Metanephros (tissue), 1 donor: ENCODE results near the gene DKKL1. TPM values are rescaled to one million over a fixed set of nuclear protein-coding genes. Genes with fewer than 3 reads are reported as not detected.

ENCODE experiments used
- total RNA-seq: library from RNA; depleted of rRNA; stranded (reverse); fragments of >200 nt; gene quantifications from one replicate; pipeline ENCODE4 v1.2.3, GENCODE V29; 2014

Gene DKKL1
- 1.5 TPM for total RNA-seq

DNA sequence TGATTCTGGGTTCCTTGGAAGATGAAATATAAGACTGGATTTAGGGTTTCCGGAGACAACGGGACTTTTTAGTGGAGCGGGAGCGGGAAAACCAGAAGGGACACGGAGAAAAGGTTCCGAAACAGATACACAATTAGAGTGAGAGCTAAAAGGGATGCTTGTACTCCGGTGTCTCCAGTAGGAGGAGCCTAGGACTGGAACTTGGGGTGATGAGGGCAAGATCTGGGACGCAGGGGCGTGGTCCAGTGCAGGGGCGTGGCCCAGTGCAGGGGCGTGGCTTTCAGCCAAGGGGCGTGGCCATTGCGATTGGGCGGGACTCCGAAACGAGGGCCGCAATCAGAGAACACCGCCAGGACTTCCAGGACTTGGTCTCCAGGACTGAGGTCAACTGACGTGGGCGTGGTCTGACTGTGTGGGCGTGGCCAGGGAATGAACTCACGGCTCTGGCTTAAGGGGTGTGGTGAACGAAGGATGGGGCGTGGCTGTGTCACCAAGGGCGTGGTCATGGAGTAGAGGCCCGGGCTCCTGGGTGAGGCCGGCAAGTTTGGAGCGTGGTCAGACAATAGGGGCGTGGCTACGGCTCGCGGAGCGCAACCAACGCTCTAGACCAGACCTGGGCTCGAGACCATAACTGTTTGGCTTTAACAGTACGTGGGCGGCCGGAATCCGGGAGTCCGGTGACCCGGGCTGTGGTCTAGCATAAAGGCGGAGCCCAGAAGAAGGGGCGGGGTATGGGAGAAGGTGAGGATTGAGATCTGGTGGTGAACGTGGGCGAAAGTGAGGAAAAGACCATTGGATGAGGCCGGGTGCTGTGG lies at the start of gene DKKL1:
Gene DKKL1, plus strand, starts transcription at position 610 of the 815 bp plus-strand sequence. Its CDS starts 122 bp downstream, at position 732.

DNA sequence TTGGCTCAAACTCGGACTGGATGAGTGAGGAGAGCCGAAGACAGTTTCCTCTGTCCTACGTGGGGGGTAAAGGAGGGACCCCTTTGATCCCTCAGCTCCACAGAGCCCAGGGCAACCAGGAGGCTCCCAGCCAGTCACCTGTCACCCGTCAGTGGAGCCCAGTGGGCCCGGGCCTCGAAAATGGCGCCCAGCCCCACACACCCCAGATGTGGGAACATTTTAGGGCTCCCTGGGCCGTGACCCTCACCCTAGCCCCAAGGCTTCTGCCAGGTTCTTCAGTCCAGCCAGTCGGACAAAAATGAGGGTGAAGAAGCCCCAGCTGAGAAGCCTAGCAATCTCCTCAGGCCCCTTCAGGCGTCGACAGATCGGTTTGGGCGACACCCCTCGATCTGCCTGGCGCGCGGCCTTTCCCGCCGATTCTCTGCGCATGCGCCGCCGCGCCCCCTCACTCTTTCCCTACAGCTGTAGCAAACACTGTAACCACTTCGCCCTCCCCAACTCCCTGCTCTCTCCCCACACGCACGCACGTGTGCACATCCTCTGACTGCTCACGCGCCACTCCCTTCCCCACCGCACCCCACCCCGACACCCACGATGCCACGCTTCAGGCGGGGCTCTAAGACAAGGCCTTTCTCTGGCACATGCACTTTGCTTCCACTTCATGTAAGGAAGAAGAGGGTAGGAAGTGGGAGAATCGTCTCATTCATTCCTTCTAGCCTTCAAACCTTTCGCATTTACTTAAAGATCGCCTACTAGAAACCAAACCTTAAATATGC lies 38.7 kb upstream of the DKKL1 start, which contains the start of gene SLC6A16:
Gene SLC6A16, minus strand, starts transcription at position 391 of the 776 bp plus-strand sequence. CDS start 13,844 bp downstream, outside the sequence.

DNA sequence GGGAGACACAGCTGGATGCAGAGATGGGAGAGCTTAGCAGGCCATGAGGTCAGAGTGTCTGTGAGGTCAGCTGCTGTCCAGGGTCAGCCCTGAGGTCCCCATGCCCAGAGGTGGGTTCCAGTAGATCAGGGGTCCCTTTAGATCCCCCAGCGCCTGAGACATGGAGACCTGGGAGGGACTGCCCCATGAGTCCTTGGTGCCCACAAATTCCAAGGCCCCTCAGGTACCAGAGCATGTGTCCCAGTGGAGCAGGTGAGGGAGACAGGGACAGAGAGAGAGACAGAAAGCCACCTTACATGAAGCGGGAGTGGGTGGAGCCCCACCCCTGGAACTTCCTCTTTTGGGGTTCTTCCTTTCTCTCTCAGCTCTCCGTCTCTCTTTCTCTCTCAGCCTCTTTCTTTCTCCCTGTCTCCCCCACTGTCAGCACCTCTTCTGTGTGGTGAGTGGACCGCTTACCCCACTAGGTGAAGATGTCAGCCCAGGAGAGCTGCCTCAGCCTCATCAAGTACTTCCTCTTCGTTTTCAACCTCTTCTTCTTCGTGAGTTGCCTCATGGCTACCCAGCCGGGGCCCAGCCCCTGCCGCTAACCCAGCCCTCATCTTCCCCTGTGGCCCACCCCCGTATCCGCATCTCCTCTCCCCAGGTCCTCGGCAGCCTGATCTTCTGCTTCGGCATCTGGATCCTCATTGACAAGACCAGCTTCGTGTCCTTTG lies 28.4 kb upstream of the DKKL1 start, which contains the start of gene CD37:
Gene CD37, plus strand, starts transcription at position 336 of the 713 bp plus-strand sequence. Its CDS starts 135 bp downstream, at position 471.

DNA sequence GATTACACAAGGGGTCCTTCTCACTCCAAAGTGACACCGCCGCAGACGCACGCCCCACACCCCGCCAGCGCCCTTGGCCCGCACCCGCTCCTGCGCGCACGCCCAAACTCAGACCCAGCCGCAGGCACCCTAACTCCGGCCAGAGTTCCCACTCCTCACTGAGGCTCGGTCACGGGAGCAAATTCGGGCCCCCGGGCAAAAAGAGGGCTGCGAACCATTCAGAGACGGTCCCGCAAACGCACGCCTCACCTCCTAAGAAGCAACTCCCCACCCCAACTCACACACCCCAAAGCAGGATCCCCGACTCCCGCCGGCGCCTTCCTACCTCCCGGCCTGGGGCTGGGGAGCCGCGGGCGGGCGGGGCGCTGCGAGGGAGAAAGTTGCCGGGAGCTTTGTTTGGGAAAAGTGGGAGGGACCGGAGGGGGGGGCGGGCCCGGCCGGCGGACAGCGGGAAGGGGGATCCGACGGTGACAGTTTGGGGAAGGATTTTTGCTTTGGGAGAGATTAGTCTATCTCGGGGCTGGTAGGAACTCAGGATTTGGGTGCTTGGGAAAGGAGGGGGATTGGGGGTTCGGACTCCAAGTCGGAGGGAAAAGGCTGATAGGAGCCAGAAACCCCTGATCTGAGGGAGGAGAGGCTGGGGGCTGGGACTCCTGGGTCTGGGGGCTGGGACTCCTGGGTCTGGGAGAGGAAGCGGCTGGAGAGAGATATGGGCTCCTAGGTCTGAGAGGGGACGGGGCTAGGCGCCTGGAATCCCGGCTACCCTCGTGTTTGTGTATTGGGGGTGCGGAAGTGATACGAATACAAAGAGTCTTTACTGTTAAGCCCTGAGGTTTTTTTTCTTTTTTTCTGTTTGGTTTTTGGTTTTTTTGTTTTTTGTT lies 1.4 kb upstream of the DKKL1 start, which contains the start of gene TEAD2:
Gene TEAD2, minus strand, starts transcription at position 369 of the 881 bp plus-strand sequence. CDS start 2,341 bp downstream, outside the sequence.

DNA sequence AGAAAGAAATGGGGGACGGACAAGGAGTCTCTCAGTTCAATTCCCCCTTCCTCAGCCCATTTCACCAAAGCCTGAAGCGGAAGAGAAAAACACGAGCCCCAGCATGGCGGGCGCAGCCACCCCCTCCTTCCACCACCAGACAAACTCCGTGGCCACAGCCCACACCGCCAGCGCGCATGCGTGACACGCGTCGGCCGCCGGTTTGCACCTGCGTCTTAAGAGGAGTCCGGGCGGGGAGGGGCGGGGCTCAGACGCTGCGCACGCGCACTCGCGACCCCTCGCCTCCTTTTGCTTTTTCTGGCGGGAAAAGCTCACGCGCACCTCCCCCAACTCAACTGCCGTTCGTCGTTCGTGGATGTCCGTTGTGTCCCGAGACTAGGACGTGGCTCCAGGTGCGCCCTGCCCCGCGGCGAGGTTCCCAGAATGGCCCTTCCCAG lies 24.3 kb downstream of the DKKL1 start, which contains the start of gene KASH5:
Gene KASH5, plus strand, starts transcription at position 314 of the 437 bp plus-strand sequence. CDS start 2,635 bp downstream, outside the sequence.

DNA sequence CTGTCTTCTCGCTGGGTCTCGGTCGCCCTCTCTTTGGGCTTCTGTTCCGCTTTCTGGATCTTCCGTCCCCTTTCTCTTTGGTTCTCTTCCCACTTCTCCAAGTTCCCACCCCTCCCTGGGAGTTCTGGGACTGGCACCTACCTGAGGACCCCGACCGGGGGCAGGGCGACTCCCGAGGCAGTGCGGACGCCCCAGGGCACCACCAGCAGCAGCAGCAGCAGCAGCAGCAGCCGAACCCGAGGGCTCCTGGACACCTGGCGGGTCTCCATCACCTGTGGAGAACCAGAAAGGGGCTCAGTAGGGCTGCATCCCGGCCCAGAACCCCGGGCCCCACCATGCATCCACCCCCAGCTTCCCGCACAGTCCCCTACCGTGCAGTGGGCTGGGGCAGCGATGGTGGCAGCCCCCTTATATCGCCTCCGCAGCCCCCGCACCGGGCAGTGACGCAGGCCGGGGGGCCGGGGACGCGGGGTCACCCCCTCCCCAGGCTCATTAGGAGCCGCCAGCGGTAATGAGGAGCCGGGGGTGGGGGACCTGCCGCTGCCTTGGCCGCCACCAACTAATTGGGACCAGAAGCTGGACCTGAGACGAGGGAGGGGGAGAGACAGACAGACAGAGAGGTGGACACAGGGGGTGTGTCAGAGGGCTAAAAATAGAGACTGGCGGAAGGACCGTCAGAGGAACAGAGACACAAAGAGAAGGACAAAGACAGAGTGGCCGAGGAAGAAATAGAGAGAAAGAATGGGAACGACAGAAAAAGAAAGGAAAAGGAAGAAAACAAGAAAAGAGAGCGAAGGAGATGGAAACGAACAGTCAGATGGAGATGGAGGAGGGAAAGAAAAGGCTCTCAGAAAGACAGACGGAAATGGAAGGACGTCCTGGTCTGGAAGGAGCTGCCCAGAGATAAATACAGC lies 59.7 kb downstream of the DKKL1 start, which contains the start of gene PTH2:
Gene PTH2, minus strand, starts transcription at position 371 of the 914 bp plus-strand sequence. Its CDS starts 102 bp downstream, at position 269.

Other genes starting within 250 kb of the DKKL1 start
- gene LIN7B, start 249.5 kb upstream of the DKKL1 start, total RNA-seq: 8.0 TPM
- gene C19orf73, start 244.7 kb upstream of the DKKL1 start, total RNA-seq: not detected
- gene PPFIA3, start 244.3 kb upstream of the DKKL1 start, total RNA-seq: 6.9 TPM
- gene HRC, start 208.5 kb upstream of the DKKL1 start, total RNA-seq: 28.8 TPM
- gene TRPM4, start 206.1 kb upstream of the DKKL1 start, total RNA-seq: 39.2 TPM
- 3.2 TPM for gene SLC6A16, start 38.7 kb upstream of the DKKL1 start, total RNA-seq
- gene CD37, start 28.5 kb upstream of the DKKL1 start, total RNA-seq: 16.5 TPM
- gene TEAD2, start 1.5 kb upstream of the DKKL1 start, total RNA-seq: 49.9 TPM
- gene KASH5, start 24.4 kb downstream of the DKKL1 start, total RNA-seq: not detected
- gene PTH2, start 59.6 kb downstream of the DKKL1 start, total RNA-seq: not detected
- not detected for gene GFY, start 61.5 kb downstream of the DKKL1 start, total RNA-seq
- gene SLC17A7, start 77.7 kb downstream of the DKKL1 start, total RNA-seq: 2.8 TPM
- gene PIH1D1, start 87.9 kb downstream of the DKKL1 start, total RNA-seq: 76.4 TPM
- gene ALDH16A1, start 89.3 kb downstream of the DKKL1 start, total RNA-seq: 43.6 TPM
- gene FLT3LG, start 110.3 kb downstream of the DKKL1 start, total RNA-seq: 3.1 TPM
- 2,667 TPM for gene RPL13A, start 123.7 kb downstream of the DKKL1 start, total RNA-seq
- gene RPS11, start 132.6 kb downstream of the DKKL1 start, total RNA-seq: 2,754 TPM
- gene FCGRT, start 148.8 kb downstream of the DKKL1 start, total RNA-seq: 205 TPM
- 33.7 TPM for gene RCN3, start 164.1 kb downstream of the DKKL1 start, total RNA-seq
- 81.5 TPM for gene NOSIP, start 216.7 kb downstream of the DKKL1 start, total RNA-seq
- 5.0 TPM for gene PRRG2, start 217.4 kb downstream of the DKKL1 start, total RNA-seq
- gene PRR12, start 227.3 kb downstream of the DKKL1 start, total RNA-seq: 17.0 TPM